Activated CD4-positive, CD25-positive, alpha-beta regulatory T cell treated with anti-CD3 and anti-CD28 coated beads, Interleukin-2, amount 50 U/mL, for 72 hours (primary cell): Measurements from ENCODE around the gene KAT8.
"Not testable (repeated sequence)": the region's sequence is repeated elsewhere in the genome, so short reads cannot be mapped to it uniquely, and the experiment has no call there.

ENCODE experiments used
- DNase-seq: peaks from one replicate; pipeline ENCODE4 v3.0.0; 2021

KAT8 gene

GRCh38 chr16:31133046-31133501, 15.6 kb downstream of the KAT8 start:
- no peak for DNase-seq

GRCh38 chr16:31134091-31134571, 16.7 kb downstream of the KAT8 start:
- DNase-seq = no peak

GRCh38 chr16:31134625-31135534, 17.4 kb downstream of the KAT8 start:
- no peak for DNase-seq

GRCh38 chr16:31135535-31136286, 18.2 kb downstream of the KAT8 start, which contains the start of gene PRSS8:
Gene PRSS8, minus strand, starts transcription at chr16:31135727. Its CDS starts 229 bp downstream, at chr16:31135498.
- no peak for DNase-seq

- no peak for DNase-seq
Measured at GRCh38 chr16:31136287-31136662, 18.8 kb downstream of the KAT8 start.

GRCh38 chr16:31136822-31137499, 19.5 kb downstream of the KAT8 start:
- DNase-seq = not testable (repeated sequence)

- no peak for DNase-seq
Measured at GRCh38 chr16:31138621-31139578, 21.4 kb downstream of the KAT8 start.

- not testable (repeated sequence) for DNase-seq
Measured at GRCh38 chr16:31141071-31141469, 23.6 kb downstream of the KAT8 start.

- DNase-seq = no peak
Measured at GRCh38 chr16:31141489-31142108, 24.1 kb downstream of the KAT8 start.

- peak; percentile 94 for DNase-seq
Measured at GRCh38 chr16:31142109-31143010, 24.9 kb downstream of the KAT8 start.

GRCh38 chr16:31143011-31143693, 25.7 kb downstream of the KAT8 start:
- DNase-seq = no peak

GRCh38 chr16:31143694-31144148, 26.3 kb downstream of the KAT8 start:
- no peak for DNase-seq

GRCh38 chr16:31144418-31144817, 27.0 kb downstream of the KAT8 start:
- DNase-seq = not testable (repeated sequence)

- DNase-seq = no peak
Measured at GRCh38 chr16:31145398-31145990, 28.0 kb downstream of the KAT8 start.

GRCh38 chr16:31147574-31147973, 30.1 kb downstream of the KAT8 start:
- no peak for DNase-seq

- DNase-seq = no peak
Measured at GRCh38 chr16:31148281-31148728, 30.8 kb downstream of the KAT8 start.

- DNase-seq = no peak
Measured at GRCh38 chr16:31148896-31149295, 31.4 kb downstream of the KAT8 start.

- DNase-seq = no peak
Measured at GRCh38 chr16:31149332-31149731, 31.9 kb downstream of the KAT8 start.
